Measurements from ENCODE around the gene PDLIM3.

PDLIM3 gene

GRCh38 chr4:185471235-185472102 is 63.8 kb downstream of the PDLIM3 start, which contains the start of gene CCDC110:
CCDC110 (minus strand) TSS chr4:185471733; CDS start chr4:185471683, 50 bp downstream.
- peak; percentile 17 for DNase-seq (ENCODE audit: low read depth)

DNA sequence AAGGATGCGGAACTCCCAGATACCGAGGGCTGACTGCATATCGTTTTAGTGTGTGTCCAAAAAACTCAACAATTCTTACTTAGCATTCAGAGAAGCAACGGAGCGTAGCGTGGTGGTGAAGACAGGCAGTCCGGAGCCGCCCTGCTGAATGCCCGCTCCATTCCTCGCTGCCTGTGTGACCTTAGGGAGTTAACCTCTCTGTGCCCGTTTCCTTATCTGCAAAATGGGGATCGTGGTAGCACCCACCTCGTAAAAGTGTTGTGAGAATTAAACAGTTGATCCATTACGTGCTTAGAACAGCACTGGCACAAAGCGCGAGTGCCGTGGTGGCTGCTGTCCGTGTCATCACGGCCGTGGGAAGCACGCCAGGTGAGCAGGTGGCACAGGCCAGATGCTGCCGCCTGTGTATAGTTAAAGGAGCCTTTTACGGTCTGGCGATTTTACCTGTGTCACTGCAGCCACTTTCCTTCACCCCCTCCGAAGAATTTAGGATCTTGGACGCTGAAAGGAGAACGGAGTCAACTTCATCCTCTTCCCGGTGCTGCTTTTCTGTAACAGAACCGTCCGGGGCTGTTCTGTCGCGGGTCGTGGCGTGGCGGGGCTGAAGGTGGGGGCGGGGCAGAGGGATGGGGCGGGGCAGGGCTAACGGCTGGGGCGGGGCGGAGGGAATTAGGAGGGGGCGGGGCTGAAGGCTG is 64.7 kb downstream of the PDLIM3 start:
- DNase-seq (ENCODE audit: low read depth) = no peak

DNA sequence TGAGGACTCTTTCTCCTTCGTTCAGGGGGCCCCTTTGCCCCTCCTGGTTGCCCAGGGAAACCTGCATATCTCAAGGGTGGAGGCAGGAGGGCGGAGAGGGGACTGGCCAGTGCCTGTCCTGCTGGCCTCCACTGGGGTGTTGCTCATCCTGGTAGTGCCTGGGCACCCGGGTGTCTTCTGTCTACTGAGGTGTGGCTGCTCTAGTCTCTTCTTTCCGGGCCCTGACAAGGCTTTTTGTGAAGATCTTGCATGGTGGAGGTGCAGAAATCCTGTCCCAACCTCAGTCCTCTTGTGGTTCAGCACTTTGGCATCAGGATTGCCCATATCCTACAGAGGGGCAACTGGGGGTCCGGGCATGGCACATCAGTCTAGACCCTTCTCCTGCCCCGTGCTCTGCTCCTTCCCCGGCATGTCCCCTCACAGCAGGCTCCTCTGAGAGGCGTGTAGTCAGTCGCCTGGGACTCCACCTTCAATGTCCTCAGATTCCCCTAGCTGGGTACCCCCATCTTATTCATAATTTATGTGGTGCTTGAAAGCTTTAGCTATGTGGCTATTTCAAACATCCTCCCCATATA is 65.6 kb downstream of the PDLIM3 start:
- no peak for DNase-seq (ENCODE audit: low read depth)

- DNase-seq (ENCODE audit: low read depth) = no peak
These were observed 66.3 kb downstream of the PDLIM3 start for GRCh38 chr4:185468999-185469398.

DNA sequence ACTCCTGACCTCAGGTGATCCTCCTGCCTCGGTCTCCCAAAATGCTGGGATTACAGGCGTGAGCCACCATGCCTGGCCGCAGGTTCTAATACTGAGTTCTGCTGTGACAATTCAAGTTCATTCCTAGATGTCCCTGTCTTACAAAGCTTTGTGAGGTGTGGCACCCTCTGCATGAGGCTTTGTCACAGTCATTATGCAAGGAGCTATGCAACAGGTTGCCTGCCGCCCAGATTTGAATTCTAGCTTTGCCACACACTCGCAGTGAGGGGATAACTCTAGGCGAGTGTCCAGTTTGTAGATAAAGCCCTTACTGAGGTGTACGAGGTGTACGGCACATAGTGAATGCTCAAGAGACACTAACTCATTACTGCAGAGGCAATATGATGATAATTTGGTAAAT is 67.3 kb downstream of the PDLIM3 start:
- DNase-seq (ENCODE audit: low read depth) = no peak

GRCh38 chr4:185467101-185467500 is 68.2 kb downstream of the PDLIM3 start:
- DNase-seq (ENCODE audit: low read depth) = no peak

GRCh38 chr4:185465707-185466106 is 69.6 kb downstream of the PDLIM3 start:
- DNase-seq (ENCODE audit: low read depth) = no peak

DNA sequence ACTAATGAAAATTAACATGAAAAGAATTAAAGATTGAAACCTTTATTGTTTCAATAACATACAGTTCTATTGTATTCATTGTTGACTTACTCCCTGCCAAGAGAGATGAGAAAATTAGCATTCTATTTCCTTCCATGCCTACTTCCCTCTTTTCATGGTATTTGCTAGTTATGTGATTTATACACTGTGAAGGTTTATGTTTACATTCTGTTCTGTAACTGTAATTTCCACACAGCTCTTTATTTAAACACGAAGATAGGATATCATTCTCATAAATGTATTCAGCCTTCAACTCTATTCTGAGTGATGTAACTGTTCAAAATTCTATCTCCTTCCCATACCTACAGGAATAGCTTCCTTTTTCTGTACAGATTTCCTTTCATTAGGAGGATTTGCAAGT is 70.4 kb downstream of the PDLIM3 start:
- DNase-seq (ENCODE audit: low read depth) = no peak

DNA sequence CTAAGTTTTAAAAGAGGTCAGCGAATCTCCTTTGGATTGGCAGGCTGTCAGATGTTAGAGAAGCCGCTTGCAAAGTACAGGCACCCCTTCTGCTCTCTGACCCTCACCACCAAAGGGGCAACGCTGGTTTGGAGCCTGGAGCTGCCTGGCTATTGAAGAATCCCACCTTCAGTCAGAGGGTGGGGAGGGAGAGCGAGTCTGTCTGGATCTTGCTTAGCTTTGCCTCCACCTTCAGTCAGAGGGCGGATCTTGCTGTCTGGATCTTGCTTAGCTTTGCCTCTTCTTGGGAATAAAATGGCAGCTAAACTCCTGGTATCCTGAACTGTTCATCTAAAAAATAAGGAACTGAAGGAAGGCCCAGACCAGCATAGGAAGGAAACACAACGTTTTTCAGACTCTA is 71.1 kb downstream of the PDLIM3 start:
- DNase-seq (ENCODE audit: low read depth) = no peak

GRCh38 chr4:185463541-185463940 is 71.8 kb downstream of the PDLIM3 start:
- DNase-seq (ENCODE audit: low read depth) = no peak

DNA sequence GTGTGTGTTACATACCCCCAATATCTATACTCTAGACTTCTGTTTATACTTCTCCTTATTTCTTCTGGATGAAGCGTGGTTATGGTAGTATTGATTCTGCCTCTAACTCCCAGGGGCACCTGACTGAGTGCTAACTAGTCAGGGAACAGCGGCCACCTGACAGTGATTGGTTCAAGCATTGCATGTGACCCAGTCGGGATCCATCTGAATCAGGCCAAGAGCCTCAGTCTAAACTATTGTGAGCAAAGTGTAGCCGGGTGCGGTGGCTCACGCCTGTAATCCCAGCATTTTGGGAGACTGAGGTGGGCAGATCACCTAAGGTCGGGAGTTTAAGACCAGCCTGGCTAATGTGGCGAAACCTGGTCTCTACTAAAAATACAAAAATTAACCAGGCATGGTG is 73.7 kb downstream of the PDLIM3 start:
- no peak for DNase-seq (ENCODE audit: low read depth)

GRCh38 chr4:185457136-185457535 is 78.2 kb downstream of the PDLIM3 start:
- no peak for DNase-seq (ENCODE audit: low read depth)

GRCh38 chr4:185456131-185456530 is 79.2 kb downstream of the PDLIM3 start:
- no peak for DNase-seq (ENCODE audit: low read depth)

Data from GM04503 (cell line).